Neural progenitor cell (in vitro differentiated cells): ENCODE data around the gene TPST1. TPM values are rescaled to one million over a fixed set of nuclear protein-coding genes. Genes with fewer than 3 reads are reported as not detected.
"Not testable (repeated sequence)": the region's sequence is repeated elsewhere in the genome, so short reads cannot be mapped to it uniquely, and the experiment has no call there.

ENCODE experiments used
- DNase-seq: peaks from one replicate; pipeline ENCODE4 v3.0.0-alpha.2; 2016; ENCODE audit warnings: low spot score
- H2AFZ ChIP-seq: fragments of 200-600 bp; sonication (generic); replicated peaks from 2 replicates; pipeline ENCODE4 v1.6.1; 2016; ENCODE audit warnings: antibody characterized with exemption
- H3F3A ChIP-seq: fragments of 200-600 bp; sonication (generic); 2 replicates; pipeline ENCODE4 v1.6.1; 2016; ENCODE audit warnings: antibody characterized with exemption, low read depth
- H3K27ac ChIP-seq: fragments of 200-600 bp; sonication (generic); 2 replicates; pipeline ENCODE4 v1.5.1; 2016; ENCODE audit warnings: mild to moderate bottlenecking
- H3K27me3 ChIP-seq: fragments of 200-600 bp; sonication (generic); 2 replicates; pipeline ENCODE4 v1.6.1; 2016; ENCODE audit warnings: mild to moderate bottlenecking, moderate library complexity
- H3K36me3 ChIP-seq: fragments of 200-600 bp; sonication (generic); 2 replicates; pipeline ENCODE4 v1.5.1; 2016
- H3K4me1 ChIP-seq: fragments of 200-600 bp; sonication (generic); 2 replicates; pipeline ENCODE4 v1.6.1; 2016; ENCODE audit warnings: mixed run types
- H3K4me2 ChIP-seq: fragments of 200-600 bp; sonication (generic); 2 replicates; pipeline ENCODE4 v1.6.1; 2016
- H3K4me3 ChIP-seq: fragments of 200-600 bp; sonication (generic); 2 replicates; pipeline ENCODE4 v1.5.1; 2016
- H3K79me2 ChIP-seq: fragments of 200-600 bp; sonication (generic); 2 replicates; pipeline ENCODE4 v1.6.1; 2016; ENCODE audit warnings: low read depth
- H3K9ac ChIP-seq: fragments of 200-600 bp; sonication (generic); 2 replicates; pipeline ENCODE4 v1.6.1; 2016
- H3K9me3 ChIP-seq: fragments of 200-600 bp; sonication (generic); 2 replicates; pipeline ENCODE4 v1.5.1; 2016; ENCODE audit warnings: low read depth
- H4K20me1 ChIP-seq: fragments of 200-600 bp; sonication (generic); 2 replicates; pipeline ENCODE4 v1.6.1; 2016; ENCODE audit warnings: low read depth
- H3K27ac Mint-ChIP-seq: 3 replicates; pipeline ENCODE4 v1.8.0; 2021; ENCODE audit warnings: mixed read lengths
- H3K27me3 Mint-ChIP-seq: 2 replicates; pipeline ENCODE4 v1.8.0; 2022; ENCODE audit warnings: low read depth, mild to moderate bottlenecking, inconsistent platforms, moderate library complexity, mixed read lengths; ENCODE audit not compliant: insufficient read depth
- H3K36me3 Mint-ChIP-seq: 3 replicates; pipeline ENCODE4 v1.8.0; 2021; ENCODE audit warnings: mixed read lengths
- H3K4me1 Mint-ChIP-seq: 3 replicates; pipeline ENCODE4 v1.8.0; 2021; ENCODE audit warnings: mixed read lengths
- H3K4me3 Mint-ChIP-seq: 3 replicates; pipeline ENCODE4 v1.8.0; 2021; ENCODE audit warnings: mild to moderate bottlenecking, moderate library complexity, mixed read lengths
- H3K9me3 Mint-ChIP-seq: 3 replicates; pipeline ENCODE4 v1.8.0; 2020; ENCODE audit warnings: mixed read lengths
- EZH2 ChIP-seq: fragments of 200-600 bp; sonication (generic); IDR thresholded peaks from 2 replicates; pipeline ENCODE4 v1.6.1; 2017; ENCODE audit warnings: antibody characterized with exemption, mild to moderate bottlenecking, moderate library complexity
- EZH2phosphoT487 ChIP-seq: fragments of 200-600 bp; sonication (generic); IDR thresholded peaks from 2 replicates; pipeline ENCODE4 v1.6.1; 2017; ENCODE audit warnings: antibody characterized with exemption
- total RNA-seq: library from RNA; depleted of rRNA; stranded (reverse); fragments of >200 nt; gene quantifications from 2 replicates; pipeline ENCODE4 v1.2.3, GENCODE V29; 2015; ENCODE audit warnings: low replicate concordance
- TF ChIP-seq, protein P1 (sequence below): fragments of 200-600 bp; sonication (generic); IDR thresholded peaks from 2 replicates; pipeline ENCODE4 v1.5.1; 2017; ENCODE audit warnings: antibody characterized with exemption, mild to moderate bottlenecking

TPST1 gene
- total RNA-seq, 1 donor from 2014 or later = 24.9 TPM

DNA sequence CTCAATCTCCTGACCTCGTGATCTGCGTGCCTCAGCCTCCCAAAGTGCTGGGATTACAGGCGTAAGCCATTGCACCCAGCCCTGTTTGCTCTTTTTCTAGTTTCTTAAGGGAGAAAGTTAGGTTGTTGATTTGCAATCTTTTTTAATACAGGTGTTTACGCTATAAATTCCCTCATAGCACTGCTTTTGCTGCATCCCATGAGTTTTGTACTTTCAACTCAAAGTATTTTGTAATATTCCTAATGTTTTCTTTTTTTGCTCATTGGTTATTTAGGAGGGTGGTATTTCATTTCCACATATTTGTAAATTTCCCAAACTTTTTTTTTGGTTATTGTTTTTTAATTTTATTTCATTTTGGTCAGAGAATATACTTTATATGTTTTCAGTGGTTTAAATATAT lies 11.6 kb downstream of the TPST1 start:
- no peak for TF ChIP-seq EZH2
- TF ChIP-seq, protein P1, sequence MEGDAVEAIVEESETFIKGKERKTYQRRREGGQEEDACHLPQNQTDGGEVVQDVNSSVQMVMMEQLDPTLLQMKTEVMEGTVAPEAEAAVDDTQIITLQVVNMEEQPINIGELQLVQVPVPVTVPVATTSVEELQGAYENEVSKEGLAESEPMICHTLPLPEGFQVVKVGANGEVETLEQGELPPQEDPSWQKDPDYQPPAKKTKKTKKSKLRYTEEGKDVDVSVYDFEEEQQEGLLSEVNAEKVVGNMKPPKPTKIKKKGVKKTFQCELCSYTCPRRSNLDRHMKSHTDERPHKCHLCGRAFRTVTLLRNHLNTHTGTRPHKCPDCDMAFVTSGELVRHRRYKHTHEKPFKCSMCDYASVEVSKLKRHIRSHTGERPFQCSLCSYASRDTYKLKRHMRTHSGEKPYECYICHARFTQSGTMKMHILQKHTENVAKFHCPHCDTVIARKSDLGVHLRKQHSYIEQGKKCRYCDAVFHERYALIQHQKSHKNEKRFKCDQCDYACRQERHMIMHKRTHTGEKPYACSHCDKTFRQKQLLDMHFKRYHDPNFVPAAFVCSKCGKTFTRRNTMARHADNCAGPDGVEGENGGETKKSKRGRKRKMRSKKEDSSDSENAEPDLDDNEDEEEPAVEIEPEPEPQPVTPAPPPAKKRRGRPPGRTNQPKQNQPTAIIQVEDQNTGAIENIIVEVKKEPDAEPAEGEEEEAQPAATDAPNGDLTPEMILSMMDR = no peak
- no peak for TF ChIP-seq EZH2phosphoT487
- Histone ChIP-seq H4K20me1 (no peaks in the 10 kb centered on the region), H3K4me3 (no peak overlapping the region), H3K27me3 (no peaks in the 10 kb centered on the region), H3K9ac (no peak overlapping the region), H3F3A (no peaks in the 10 kb centered on the region), H3K36me3 (no peaks in the 10 kb centered on the region), H2AFZ (no peak overlapping the region), H3K27ac (no peak overlapping the region), H3K79me2 (peaks cover 71% of the 10 kb centered on the region), H3K4me2 (no peak overlapping the region), H3K9me3 (no peaks in the 10 kb centered on the region), H3K4me1 (no peaks in the 10 kb centered on the region)
- Mint-ChIP-seq H3K4me1 (no peaks in the 10 kb centered on the region), H3K36me3 (peaks cover 5% of the 10 kb centered on the region), H3K9me3 (peaks cover 3% of the 10 kb centered on the region), H3K27me3 (no peaks in the 10 kb centered on the region), H3K4me3 (no peak overlapping the region), H3K27ac (no peak overlapping the region)
- no peak for DNase-seq

DNA sequence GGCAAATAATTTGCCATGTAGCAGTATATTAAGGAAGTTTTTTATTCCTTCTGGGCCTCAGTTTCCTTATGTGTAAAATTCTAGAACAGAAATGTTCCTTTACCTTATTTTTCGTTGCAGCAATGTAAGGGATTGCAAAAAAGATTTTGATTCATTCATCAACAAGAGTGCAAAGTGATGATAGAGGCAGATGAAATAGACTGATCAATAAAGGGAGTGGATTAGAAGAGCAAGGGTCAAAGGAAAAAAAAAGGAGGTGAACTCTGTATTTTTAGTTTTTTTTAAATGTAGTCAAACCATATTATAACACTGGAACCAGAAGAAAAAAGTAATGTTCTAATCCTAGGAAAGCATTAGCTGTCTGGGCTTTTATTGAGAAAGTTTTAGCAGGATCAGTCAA lies 14.7 kb downstream of the TPST1 start:
- Histone ChIP-seq H4K20me1 (peaks cover 19% of the 10 kb centered on the region), H3K79me2 (peaks cover 73% of the 10 kb centered on the region), H3K9ac (no peak overlapping the region), H3K27me3 (no peaks in the 10 kb centered on the region), H3K4me3 (no peak overlapping the region), H2AFZ (no peak overlapping the region), H3F3A (no peaks in the 10 kb centered on the region), H3K27ac (no peak overlapping the region), H3K36me3 (no peaks in the 10 kb centered on the region), H3K9me3 (no peaks in the 10 kb centered on the region), H3K4me2 (no peak overlapping the region), H3K4me1 (no peaks in the 10 kb centered on the region)
- Mint-ChIP-seq H3K27me3 (no peaks in the 10 kb centered on the region), H3K9me3 (peaks cover 3% of the 10 kb centered on the region), H3K27ac (no peak overlapping the region), H3K4me1 (no peaks in the 10 kb centered on the region), H3K4me3 (no peak overlapping the region), H3K36me3 (peaks cover 5% of the 10 kb centered on the region)
- TF ChIP-seq EZH2 = no peak
- TF ChIP-seq, protein P1 = no peak
- no peak for TF ChIP-seq EZH2phosphoT487
- DNase-seq = no peak

DNA sequence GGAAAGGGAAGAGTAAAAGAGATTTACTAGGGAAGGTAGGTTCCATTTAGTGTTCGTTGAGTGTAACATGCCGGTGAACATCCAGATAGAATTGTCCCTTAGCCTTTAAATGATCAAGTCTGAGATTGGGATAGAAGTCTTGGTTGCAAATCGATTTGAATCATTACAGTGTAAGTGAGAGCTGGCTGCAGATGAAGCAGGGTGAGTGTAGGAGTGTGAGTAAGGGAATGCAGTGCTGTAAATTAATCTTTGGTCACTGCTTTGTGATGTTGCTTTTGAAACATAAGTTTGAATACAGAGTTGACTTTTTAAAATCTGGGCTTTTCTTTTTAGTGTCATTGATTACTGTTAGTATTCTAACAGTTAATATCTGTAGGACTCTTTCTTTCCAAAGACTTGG lies 16.3 kb downstream of the TPST1 start:
- H3K27me3 Mint-ChIP-seq = no peaks in the 10 kb centered on the region
- Histone ChIP-seq H3F3A (no peaks in the 10 kb centered on the region), H3K36me3 (no peaks in the 10 kb centered on the region), H3K4me1 (no peaks in the 10 kb centered on the region), H4K20me1 (peaks cover 19% of the 10 kb centered on the region), H3K4me2 (no peak overlapping the region), H3K79me2 (peaks cover 57% of the 10 kb centered on the region), H3K27me3 (no peaks in the 10 kb centered on the region), H3K27ac (no peak overlapping the region), H3K9me3 (no peaks in the 10 kb centered on the region), H3K4me3 (no peak overlapping the region), H3K9ac (no peak overlapping the region), H2AFZ (no peak overlapping the region)
- no peaks in the 10 kb centered on the region for H3K4me1 Mint-ChIP-seq
- TF ChIP-seq, protein P1 = no peak
- TF ChIP-seq EZH2phosphoT487 (no peak), EZH2 (no peak)
- H3K4me3 Mint-ChIP-seq = no peak overlapping the region
- H3K36me3 Mint-ChIP-seq = peaks cover 3% of the 10 kb centered on the region
- no peak for DNase-seq
- no peaks in the 10 kb centered on the region for H3K9me3 Mint-ChIP-seq
- H3K27ac Mint-ChIP-seq = no peak overlapping the region

DNA sequence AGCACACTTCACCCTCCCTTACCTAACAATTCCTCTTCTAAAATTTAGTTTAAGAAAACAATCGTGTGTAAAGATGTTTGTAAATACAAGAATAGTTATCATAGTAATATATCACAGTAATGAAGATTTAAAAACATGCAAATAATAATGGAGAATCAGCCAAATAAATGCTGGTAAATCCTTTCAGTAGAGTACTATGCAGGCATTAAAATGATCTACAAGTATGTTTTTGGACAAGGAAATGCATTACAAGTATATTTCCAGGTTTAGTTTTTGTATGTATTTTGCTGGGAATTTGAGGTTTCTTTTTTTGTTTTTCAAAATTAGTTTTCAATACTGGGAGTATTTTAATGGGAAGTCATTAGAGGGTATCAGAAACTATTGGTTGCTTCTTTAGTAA lies 22.7 kb downstream of the TPST1 start:
- no peaks in the 10 kb centered on the region for H3K27me3 ChIP-seq
- peaks cover 13% of the 10 kb centered on the region for H3K9me3 Mint-ChIP-seq
- H3K4me1 Mint-ChIP-seq = no peaks in the 10 kb centered on the region
- no peaks in the 10 kb centered on the region for H3F3A ChIP-seq
- no peak overlapping the region for H3K27ac ChIP-seq
- no peak overlapping the region for H3K4me2 ChIP-seq
- H2AFZ ChIP-seq = no peak overlapping the region
- peaks cover 18% of the 10 kb centered on the region for H3K79me2 ChIP-seq
- DNase-seq = no peak
- H3K4me3 ChIP-seq = no peak overlapping the region
- H3K9me3 ChIP-seq = no peaks in the 10 kb centered on the region
- TF ChIP-seq, protein P1 = no peak
- no peak for TF ChIP-seq EZH2
- no peak for TF ChIP-seq EZH2phosphoT487
- H3K9ac ChIP-seq = no peak overlapping the region
- H3K27me3 Mint-ChIP-seq = no peaks in the 10 kb centered on the region
- H3K36me3 Mint-ChIP-seq = peaks cover 9% of the 10 kb centered on the region
- H3K36me3 ChIP-seq = peaks cover 5% of the 10 kb centered on the region
- H3K4me1 ChIP-seq = no peaks in the 10 kb centered on the region
- H3K27ac Mint-ChIP-seq = no peak overlapping the region
- H4K20me1 ChIP-seq = peaks cover 12% of the 10 kb centered on the region
- no peak overlapping the region for H3K4me3 Mint-ChIP-seq

DNA sequence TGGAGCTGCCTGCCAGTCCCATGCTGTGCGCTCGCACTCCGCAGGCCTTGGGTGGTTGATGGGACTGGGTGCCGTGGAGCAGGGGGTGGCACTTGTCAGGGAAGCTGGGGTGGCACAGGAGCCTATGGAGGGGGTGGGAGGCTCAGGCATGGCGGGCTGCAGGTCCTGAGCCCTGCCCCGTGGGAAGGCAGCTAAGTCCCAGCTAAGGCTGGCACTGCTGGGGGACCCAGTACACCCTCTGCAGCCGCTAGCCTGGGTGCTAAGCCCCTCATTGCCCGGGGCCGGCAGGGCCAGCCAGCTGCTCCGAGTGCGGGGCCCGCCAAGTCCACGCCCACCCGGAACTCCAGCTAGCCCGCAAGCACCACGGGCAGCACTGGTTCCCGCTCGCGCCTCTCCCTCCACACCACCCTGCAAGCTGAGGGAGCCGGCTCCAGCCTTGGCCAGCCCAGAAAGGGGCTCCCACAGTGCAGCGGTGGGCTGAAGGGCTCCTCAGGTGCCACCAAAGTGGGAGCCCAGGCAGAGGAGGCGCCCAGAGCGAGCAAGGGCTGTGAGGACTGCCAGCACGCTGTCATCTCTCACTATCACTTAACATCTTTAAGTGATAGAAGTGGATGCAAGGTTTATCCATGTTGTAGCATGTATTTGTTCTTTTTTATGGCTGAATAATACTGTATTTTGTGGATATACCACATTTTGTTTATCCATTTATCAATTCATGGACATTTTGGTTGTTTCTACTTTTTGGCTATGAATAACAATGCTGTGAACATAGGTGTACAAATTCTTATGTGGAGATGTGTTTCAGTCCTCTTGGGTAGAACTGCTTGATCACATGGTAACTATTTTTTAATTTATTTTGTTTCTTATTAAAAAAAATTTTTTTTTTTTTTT lies 26.4 kb downstream of the TPST1 start:
- not testable (repeated sequence) for H2AFZ ChIP-seq, H3K27ac ChIP-seq, H3K27ac Mint-ChIP-seq, H3K27me3 Mint-ChIP-seq, H3K36me3 ChIP-seq, H3K9me3 ChIP-seq, H3K4me1 Mint-ChIP-seq, DNase-seq, H3K9ac ChIP-seq, H3K36me3 Mint-ChIP-seq, H3K4me1 ChIP-seq, H3K4me2 ChIP-seq, H3F3A ChIP-seq, H3K4me3 ChIP-seq, H3K27me3 ChIP-seq, H4K20me1 ChIP-seq, H3K4me3 Mint-ChIP-seq
- H3K79me2 ChIP-seq = peaks cover 11% of the 10 kb centered on the region
- H3K9me3 Mint-ChIP-seq = peaks cover 18% of the 10 kb centered on the region
